HFFc6 (cell line): ENCODE data around the gene GNAS. TPM values are rescaled to one million over a fixed set of nuclear protein-coding genes. Genes with fewer than 3 reads are reported as not detected.

Experiments
- DNase-seq: peaks from one replicate; pipeline ENCODE4 v3.0.0-alpha.2; 2018
- H3K27ac Mint-ChIP-seq: 2 replicates; pipeline ENCODE4 v1.8.0; 2020; ENCODE audit warnings: mild to moderate bottlenecking, mixed read lengths
- H3K27me3 Mint-ChIP-seq: 2 replicates; pipeline ENCODE4 v1.8.0; 2021; ENCODE audit warnings: mild to moderate bottlenecking, moderate library complexity, mixed read lengths; ENCODE audit not compliant: insufficient read depth
- H3K36me3 Mint-ChIP-seq: 2 replicates; pipeline ENCODE4 v1.8.0; 2021; ENCODE audit warnings: low read depth, mixed read lengths
- H3K4me1 Mint-ChIP-seq: 2 replicates; pipeline ENCODE4 v1.8.0; 2020; ENCODE audit warnings: low read depth, mixed read lengths
- H3K4me3 Mint-ChIP-seq: 2 replicates; pipeline ENCODE4 v1.8.0; 2020; ENCODE audit warnings: mild to moderate bottlenecking, moderate library complexity, mixed read lengths
- H3K9me3 Mint-ChIP-seq: 2 replicates; pipeline ENCODE4 v1.8.0; 2020; ENCODE audit warnings: mild to moderate bottlenecking, mixed read lengths
- CTCF ChIP-seq: fragments of 200-600 bp; sonication (generic); IDR thresholded peaks from 2 replicates; pipeline ENCODE4 v1.5.0; 2021; ENCODE audit warnings: antibody characterized with exemption, mild to moderate bottlenecking
- total RNA-seq, 6 experiments: library from RNA; stranded (reverse); fragmentation: NEBNext Ultra II Directional; extraction: Animal tissue kit (Norgen Biotek cat#: 25700); gene quantifications; 2 replicates in 1 of 6; 3 replicates in 5 of 6; pipeline ENCODE4 v1.2.3, GENCODE V29; 2021

GNAS gene
- total RNA-seq, 6 experiments from 2014 or later, result 820 to 1,032 (median 914) TPM

DNA sequence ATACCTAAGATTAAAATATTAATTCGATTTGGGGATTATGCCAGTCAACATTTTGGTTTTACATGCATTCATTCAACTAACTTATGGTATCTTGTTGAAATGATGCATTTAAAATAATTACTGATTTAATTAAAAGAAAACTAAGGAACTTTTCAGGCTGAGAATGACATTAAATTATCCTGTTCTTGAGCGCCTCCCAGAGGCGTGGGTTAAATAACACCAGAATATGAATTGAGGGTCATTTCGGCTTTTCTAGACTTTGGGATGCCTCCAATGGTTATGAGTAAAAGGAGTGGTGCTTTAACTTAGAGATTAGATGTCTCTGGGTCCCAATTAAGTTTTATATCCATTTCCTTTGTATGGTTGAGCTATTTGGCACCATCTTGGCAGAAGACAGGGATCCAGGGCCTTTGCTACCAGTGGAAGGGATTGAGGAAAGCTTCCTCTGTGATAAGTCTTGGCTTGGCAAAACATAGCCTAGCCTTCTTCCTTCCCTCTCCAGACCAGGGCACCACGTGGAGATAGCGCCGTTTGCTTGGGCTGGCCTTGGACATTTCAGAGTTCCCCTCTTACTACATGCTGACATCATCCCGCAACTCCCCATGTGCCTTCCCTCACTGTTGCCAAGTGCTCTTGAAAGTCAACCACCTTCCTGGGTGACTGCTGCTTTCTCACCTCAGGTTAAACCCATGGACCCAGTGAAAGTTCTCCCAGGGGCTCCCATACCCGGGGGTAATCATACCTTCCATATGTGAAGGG, 28.7 kb downstream of the GNAS start:
- H3K4me3 Mint-ChIP-seq, result no peak overlapping the region
- TF ChIP-seq CTCF, result peak; percentile 67
- H3K36me3 Mint-ChIP-seq, result no peaks in the 10 kb centered on the region
- H3K4me1 Mint-ChIP-seq, result peaks cover 30% of the 10 kb centered on the region
- peaks cover 22% of the 10 kb centered on the region for H3K27me3 Mint-ChIP-seq
- H3K9me3 Mint-ChIP-seq, result no peaks in the 10 kb centered on the region
- H3K27ac Mint-ChIP-seq, result no peak overlapping the region
- no peak for DNase-seq

GRCh38 chr20:58882704-58883089, 30.2 kb downstream of the GNAS start:
- H3K4me3 Mint-ChIP-seq, result peak overlapping the region; percentile 62
- H3K4me1 Mint-ChIP-seq, result peaks cover 21% of the 10 kb centered on the region
- no peak for TF ChIP-seq CTCF
- peak overlapping the region; percentile 45; the same call in 1 of the 2 replicates for H3K27ac Mint-ChIP-seq
- DNase-seq, result no peak
- H3K9me3 Mint-ChIP-seq, result no peaks in the 10 kb centered on the region
- H3K36me3 Mint-ChIP-seq, result no peaks in the 10 kb centered on the region
- H3K27me3 Mint-ChIP-seq, result peaks cover 11% of the 10 kb centered on the region

GRCh38 chr20:58883241-58883691, 30.8 kb downstream of the GNAS start:
- peak; percentile 60 for DNase-seq
- Mint-ChIP-seq H3K36me3 (no peaks in the 10 kb centered on the region), H3K4me1 (peaks cover 21% of the 10 kb centered on the region), H3K27me3 (peaks cover 9% of the 10 kb centered on the region), H3K27ac (peak overlapping the region; percentile 45), H3K4me3 (peak overlapping the region; percentile 62), H3K9me3 (no peaks in the 10 kb centered on the region)
- no peak for TF ChIP-seq CTCF

GRCh38 chr20:58884966-58885365, 32.5 kb downstream of the GNAS start:
- H3K4me1 Mint-ChIP-seq, result peaks cover 21% of the 10 kb centered on the region
- no peak for DNase-seq
- no peak for TF ChIP-seq CTCF
- no peak overlapping the region for H3K4me3 Mint-ChIP-seq
- H3K36me3 Mint-ChIP-seq, result no peaks in the 10 kb centered on the region
- H3K27ac Mint-ChIP-seq, result no peak overlapping the region
- peaks cover 8% of the 10 kb centered on the region for H3K27me3 Mint-ChIP-seq
- no peaks in the 10 kb centered on the region for H3K9me3 Mint-ChIP-seq

DNA sequence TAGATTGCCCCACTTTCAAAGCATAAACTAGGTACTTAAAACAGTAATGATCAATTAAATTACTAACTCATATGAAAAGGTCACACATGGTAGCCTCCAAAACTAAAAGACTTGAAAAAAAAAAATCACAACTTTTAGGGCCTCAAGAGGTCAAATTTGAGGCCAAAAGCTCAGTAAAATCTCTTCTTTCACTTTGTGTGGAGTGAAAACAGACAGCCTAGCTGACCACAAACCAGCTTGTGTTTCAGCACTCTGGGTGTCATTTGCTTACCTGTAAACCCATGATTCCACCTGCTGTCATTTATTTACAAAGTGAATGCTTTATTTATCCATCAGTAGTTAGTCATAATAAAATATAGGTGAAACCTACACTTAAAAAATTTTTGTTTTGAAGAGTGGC, 34.0 kb downstream of the GNAS start:
- Mint-ChIP-seq H3K36me3 (no peaks in the 10 kb centered on the region), H3K27me3 (peaks cover 5% of the 10 kb centered on the region; the same call in 1 of the 2 replicates), H3K4me1 (peaks cover 17% of the 10 kb centered on the region), H3K9me3 (no peaks in the 10 kb centered on the region), H3K27ac (no peak overlapping the region), H3K4me3 (no peak overlapping the region)
- TF ChIP-seq CTCF, result no peak
- no peak for DNase-seq
